Keratinocyte (primary cell): Measurements from ENCODE around the gene COIL. TPM values are rescaled to one million over a fixed set of nuclear protein-coding genes. Genes with fewer than 3 reads are reported as not detected.

ENCODE experiments used
- DNase-seq: peaks from one replicate; pipeline ENCODE4 v3.0.0-alpha.2; 2011; ENCODE audit warnings: low read depth, missing footprints, low spot score
- FAIRE-seq: peaks from 2 replicates; lab custom pipeline; 2011; peaks lifted over from hg19 to GRCh38; lab: Jason Lieb, UNC
- H2AFZ ChIP-seq: 2 replicates; pipeline ENCODE4 v1.6.0; 2012; ENCODE audit warnings: low read length, control low read depth, inconsistent platforms; ENCODE audit not compliant: control insufficient read depth
- H3K27ac ChIP-seq: 2 replicates; pipeline ENCODE4 v1.5.1; 2011; ENCODE audit warnings: low read length; ENCODE audit not compliant: control insufficient read depth, insufficient read depth
- H3K27me3 ChIP-seq: 3 replicates; pipeline ENCODE4 v1.6.0; 2011; ENCODE audit warnings: low read length; ENCODE audit not compliant: control insufficient read depth, insufficient read depth; ENCODE audit errors: extremely low read depth
- H3K36me3 ChIP-seq, 2 experiments: 2 replicates in 1 of 2; 3 replicates in 1 of 2; pipeline ENCODE4 v1.5.1; 2011; ENCODE audit warnings: low read length in 2 of 2, mild to moderate bottlenecking in 1 of 2; ENCODE audit not compliant: control insufficient read depth in 2 of 2, insufficient read depth in 2 of 2; ENCODE audit errors: extremely low read depth in 1 of 2
- H3K4me1 ChIP-seq: 3 replicates; pipeline ENCODE4 v1.5.1; 2011; ENCODE audit warnings: low read length; ENCODE audit not compliant: control insufficient read depth, insufficient read depth; ENCODE audit errors: extremely low read depth
- H3K4me2 ChIP-seq: 3 replicates; pipeline ENCODE4 v1.6.0; 2011; ENCODE audit warnings: low read depth, low read length; ENCODE audit not compliant: control insufficient read depth, insufficient read depth; ENCODE audit errors: extremely low read depth
- H3K4me3 ChIP-seq, 3 experiments: fragments of 200-600 bp in 1 of 3; sonication (generic) in 1 of 3; 2 replicates in 2 of 3; 3 replicates in 1 of 3; pipeline ENCODE4 v1.5.1; 2011 to 2016; ENCODE audit warnings: low read length in 3 of 3, mild to moderate bottlenecking in 3 of 3, control low read depth in 2 of 3, inconsistent platforms in 1 of 3, low read depth in 1 of 3, mixed read lengths in 1 of 3, mixed run types in 1 of 3, moderate library complexity in 1 of 3; ENCODE audit not compliant: control insufficient read depth in 2 of 3, insufficient read depth in 2 of 3; ENCODE audit errors: extremely low read depth in 1 of 3
- H3K79me2 ChIP-seq: 2 replicates; pipeline ENCODE4 v1.6.0; 2012; ENCODE audit warnings: low read length; ENCODE audit not compliant: control insufficient read depth, insufficient read depth
- H3K9ac ChIP-seq: 3 replicates; pipeline ENCODE4 v1.6.0; 2011; ENCODE audit warnings: low read length; ENCODE audit not compliant: control insufficient read depth, insufficient read depth; ENCODE audit errors: extremely low read depth
- H3K9me1 ChIP-seq: 3 replicates; pipeline ENCODE4 v1.6.0; 2011; ENCODE audit warnings: low read length; ENCODE audit not compliant: control insufficient read depth, insufficient read depth; ENCODE audit errors: extremely low read depth
- H3K9me3 ChIP-seq: 2 replicates; pipeline ENCODE4 v1.5.1; 2012; ENCODE audit warnings: low read depth, low read length; ENCODE audit not compliant: control insufficient read depth
- H4K20me1 ChIP-seq: 3 replicates; pipeline ENCODE4 v1.6.0; 2011; ENCODE audit warnings: low read length; ENCODE audit not compliant: control insufficient read depth, insufficient read depth; ENCODE audit errors: extremely low read depth
- CTCF ChIP-seq, 3 experiments: IDR thresholded peaks in 1 of 3; conservative IDR thresholded peaks in 1 of 3; optimal IDR thresholded peaks in 1 of 3; 2 replicates in 2 of 3; 3 replicates in 1 of 3; pipeline versions ENCODE3 to v1.5.1; 2011; ENCODE audit warnings: low read length in 3 of 3, mild to moderate bottlenecking in 3 of 3, moderate library complexity in 2 of 3, control low read depth in 1 of 3, inconsistent platforms in 1 of 3; ENCODE audit not compliant: insufficient read depth in 2 of 3; ENCODE audit errors: extremely low read depth in 1 of 3
- EZH2 ChIP-seq: IDR thresholded peaks from one replicate; pipeline ENCODE4 v1.6.1; 2012; ENCODE audit warnings: inconsistent platforms, mild to moderate bottlenecking, low read length, moderate library complexity
- dilution Hi-C: fragments of 300-500 bp; cut with MboI; formaldehyde crosslinking; loops from one replicate; pipeline ENCODE4 v1.7.0; 2020; ENCODE audit warnings: low sequenced_read_pairs; ENCODE audit not compliant: extremely low pct_ligation_motif_present
- polyA plus RNA-seq, 5 experiments: library from polyadenylated mRNA; depleted of rRNA in 3 of 5; stranded (reverse) in 3 of 5; stranded (forward) in 1 of 5; unstranded in 1 of 5; fragments of >200 nt; gene quantifications; 1 replicate in 1 of 5; 2 replicates in 3 of 5; 3 replicates in 1 of 5; pipeline versions ENCODE4 v1.2.1 to v1.2.3, GENCODE V29; 2011 to 2012; ENCODE audit warnings: missing spikeins in 2 of 5, low read depth in 1 of 5, low replicate concordance in 1 of 5

COIL gene
- polyA plus RNA-seq, 1 donor (not counting 4 experiments of a cell fraction or from before 2014, with no cell fraction given) = 11.6 TPM

GRCh38 chr17:56978441-56979090 lies 17.7 kb upstream of the COIL start:
- FAIRE-seq (no peak), DNase-seq (no peak)
- H3K9me1 ChIP-seq = no peaks in the 10 kb centered on the region
- peak overlapping the region; percentile 95 for H2AFZ ChIP-seq
- peaks cover 0 to 4% of the 10 kb centered on the region in 2 experiments for H3K36me3 ChIP-seq
- H3K9me3 ChIP-seq = no peaks in the 10 kb centered on the region
- H3K27ac ChIP-seq = peak overlapping the region; percentile 28
- H3K4me1 ChIP-seq = peaks cover 28% of the 10 kb centered on the region
- dilution Hi-C loops = no loop called here
- H3K9ac ChIP-seq = peak overlapping the region; percentile 65
- TF ChIP-seq CTCF (optimal IDR thresholded peaks at IDR 0.05 in 1 of 3, IDR thresholded peaks at IDR 0.05 in 1 of 3, conservative IDR thresholded peaks at IDR 0.05 in 1 of 3; ENCODE audit: extremely low read depth in 1 of 3, insufficient read depth in 2 of 3, low read length in 3 of 3) (no peak), EZH2 (no peak)
- H3K79me2 ChIP-seq = no peaks in the 10 kb centered on the region
- no peaks in the 10 kb centered on the region for H3K27me3 ChIP-seq
- H3K4me3 ChIP-seq = peak overlapping the region; percentile 53 to 76 (median 70)
- peak overlapping the region; percentile 95 for H3K4me2 ChIP-seq
- no peaks in the 10 kb centered on the region for H4K20me1 ChIP-seq

DNA sequence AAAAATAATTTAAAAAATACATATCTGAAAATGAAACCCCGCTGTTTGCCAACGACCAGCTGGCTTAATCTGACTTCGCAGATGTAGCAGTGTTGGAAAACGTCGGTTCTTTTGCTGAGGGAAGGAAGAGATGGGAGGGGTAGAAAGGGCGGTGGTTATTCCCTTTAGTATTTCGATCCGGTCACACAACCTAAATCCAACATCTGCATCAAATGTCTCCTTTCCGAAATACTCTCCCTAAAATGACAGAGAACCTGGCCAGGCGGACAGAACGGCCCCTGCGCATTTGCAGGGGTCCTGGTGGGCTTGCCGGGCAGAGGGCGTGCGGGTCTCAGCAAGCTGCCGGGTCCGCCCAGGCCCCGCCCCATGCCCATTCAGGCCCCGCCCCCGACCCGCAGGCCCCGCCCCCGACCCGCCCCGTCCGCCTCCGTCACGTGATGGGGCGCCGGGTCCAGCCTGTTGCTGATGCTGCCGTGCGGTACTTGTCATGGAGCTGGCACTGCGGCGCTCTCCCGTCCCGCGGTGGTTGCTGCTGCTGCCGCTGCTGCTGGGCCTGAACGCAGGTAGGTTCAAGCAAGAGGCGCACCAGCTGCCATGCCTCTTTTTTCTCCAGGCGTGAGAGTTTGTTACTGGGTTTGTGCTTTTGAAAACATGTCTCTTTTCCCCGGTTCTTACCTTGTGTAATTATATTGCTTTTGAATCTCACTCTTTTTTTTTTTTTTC lies 17.0 kb upstream of the COIL start, which contains the start of gene SCPEP1:
TSS of gene SCPEP1 (plus strand) at position 459 of the 723 bp plus-strand sequence. CDS start at position 488, 29 bp downstream.
- peak within 1 kb of the TSS; percentile 28 for H3K27ac ChIP-seq
- no peaks in the 10 kb centered on the region for H4K20me1 ChIP-seq
- no peaks in the 10 kb centered on the region for H3K9me1 ChIP-seq
- H3K9ac ChIP-seq = peak within 1 kb of the TSS; percentile 65
- H3K4me2 ChIP-seq = peak within 1 kb of the TSS; percentile 95
- TF ChIP-seq CTCF (optimal IDR thresholded peaks at IDR 0.05 in 1 of 3, IDR thresholded peaks at IDR 0.05 in 1 of 3, conservative IDR thresholded peaks at IDR 0.05 in 1 of 3; ENCODE audit: extremely low read depth in 1 of 3, insufficient read depth in 2 of 3, low read length in 3 of 3) (peak in 1 of 3 experiments; percentile 47), EZH2 (no peak)
- peaks cover 27% of the 10 kb centered on the region for H3K4me1 ChIP-seq
- DNase-seq = no peak
- peak within 1 kb of the TSS; percentile 95 for H2AFZ ChIP-seq
- no peaks in the 10 kb centered on the region for H3K9me3 ChIP-seq
- H3K79me2 ChIP-seq = no peaks in the 10 kb centered on the region
- H3K4me3 ChIP-seq = peak within 1 kb of the TSS; percentile 53 to 87 (median 79)
- no peaks in the 10 kb centered on the region for H3K27me3 ChIP-seq
- dilution Hi-C loops = no loop called here
- peaks cover 0 to 4% of the 10 kb centered on the region in 2 experiments for H3K36me3 ChIP-seq
- FAIRE-seq = no peak
